Right lung (tissue), 5 donors: ENCODE data around the gene COG3. TPM values are rescaled to one million over a fixed set of nuclear protein-coding genes. Genes with fewer than 3 reads are reported as not detected.

Experiments used
- DNase-seq, 2 donors: peaks; one replicate each; pipeline ENCODE4 v3.0.0-alpha.2; 2013
- polyA plus RNA-seq, 5 donors: library from polyadenylated mRNA; unstranded; fragments of 120-200 nt; gene quantifications; one replicate each; pipeline versions ENCODE4 v1.2.1 to v1.2.3, GENCODE V29; 2013; ENCODE audit warnings: inconsistent platforms in 1 of 5, low replicate concordance in 1 of 5; ENCODE audit not compliant: insufficient read length in 5 of 5, insufficient read depth in 1 of 5

The COG3 gene
- polyA plus RNA-seq, 5 donors: 30.7 to 41.0 (median 35.6) TPM

DNA sequence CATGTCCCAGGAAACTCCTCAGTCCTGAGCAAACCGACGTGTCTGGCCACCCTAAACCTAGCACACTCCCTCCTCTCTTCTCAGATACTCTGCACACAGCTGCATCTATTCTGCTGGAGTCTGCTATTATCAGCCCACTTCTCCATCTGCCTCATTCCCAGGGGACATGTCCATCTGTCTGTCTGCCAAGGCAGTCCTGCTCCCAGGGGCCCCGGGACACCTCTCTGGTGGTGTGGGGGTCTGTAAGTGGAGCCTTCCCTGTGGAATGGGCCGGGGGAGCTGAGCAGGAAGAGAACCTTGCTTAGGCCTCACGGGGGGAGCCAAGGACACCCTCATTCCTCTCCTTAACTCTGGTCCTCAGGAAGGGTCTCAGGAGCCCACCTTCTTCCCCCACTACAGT, 78.1 kb downstream of the COG3 start:
- DNase-seq: no peak

- DNase-seq: no peak
Measured at GRCh38 chr13:45544520-45544919, 79.8 kb downstream of the COG3 start.

DNA sequence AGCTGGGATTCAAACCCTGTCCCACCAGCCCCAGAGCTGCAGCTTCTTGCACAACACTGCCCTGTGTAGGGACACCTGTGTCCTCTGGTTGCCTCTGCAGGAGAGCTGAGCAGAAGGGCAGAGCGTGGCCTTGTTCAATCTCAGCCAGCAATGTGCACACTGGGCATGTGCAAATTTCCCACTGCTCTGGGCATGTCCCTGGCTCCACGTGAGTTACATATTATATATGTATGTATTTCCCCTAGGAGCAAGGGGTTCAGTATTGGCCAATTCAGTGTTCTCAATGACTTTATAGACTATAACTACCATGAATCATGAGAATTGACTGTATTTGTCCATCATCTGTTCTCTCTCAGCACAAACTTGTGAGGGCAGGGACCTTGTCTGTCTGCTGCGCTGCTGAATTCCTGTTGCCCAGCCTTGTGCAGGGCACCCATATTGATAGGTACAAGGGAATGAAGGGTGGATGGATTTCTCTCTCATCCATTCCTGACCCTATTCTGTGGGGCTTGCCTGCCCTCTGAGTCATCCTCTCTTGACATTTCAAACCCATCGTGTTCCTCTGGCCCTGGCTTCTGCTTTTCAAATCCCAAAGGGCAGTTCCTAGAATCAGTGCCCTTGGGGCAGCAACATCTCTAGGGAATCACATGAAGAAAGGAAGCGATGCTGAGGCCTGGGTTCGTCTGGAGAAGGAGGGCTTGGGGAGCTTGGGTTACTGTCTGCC, 81.1 kb downstream of the COG3 start:
- DNase-seq: no peak

GRCh38 chr13:45546410-45546765, 81.6 kb downstream of the COG3 start:
- no peak for DNase-seq

- DNase-seq: no peak
Measured at GRCh38 chr13:45548281-45548680, 83.5 kb downstream of the COG3 start.

DNA sequence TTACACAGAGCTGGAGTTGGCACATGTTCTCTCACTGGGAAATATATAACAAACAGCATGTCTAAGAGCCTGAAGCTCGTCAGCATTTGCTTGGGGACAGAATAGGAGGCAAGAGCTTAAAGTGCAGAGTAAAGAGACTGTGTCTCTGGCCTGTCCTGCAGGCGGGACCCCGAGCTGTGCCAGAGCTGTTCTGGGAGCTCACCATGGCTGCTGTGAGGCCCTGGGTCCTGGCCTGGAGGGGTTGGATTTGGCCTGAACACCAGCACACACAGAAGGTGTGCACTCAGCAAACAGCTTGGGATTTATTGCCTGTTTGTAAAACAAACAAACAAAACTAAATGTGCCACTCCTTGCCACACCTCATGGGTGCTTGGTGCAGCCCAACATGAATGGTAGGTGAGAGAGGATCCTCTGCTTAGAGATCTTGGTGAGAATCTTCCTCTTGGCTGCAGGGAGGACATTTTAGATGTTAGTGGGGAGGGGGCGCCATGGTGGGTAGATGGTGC, 89.9 kb downstream of the COG3 start:
- no peak for DNase-seq

DNA sequence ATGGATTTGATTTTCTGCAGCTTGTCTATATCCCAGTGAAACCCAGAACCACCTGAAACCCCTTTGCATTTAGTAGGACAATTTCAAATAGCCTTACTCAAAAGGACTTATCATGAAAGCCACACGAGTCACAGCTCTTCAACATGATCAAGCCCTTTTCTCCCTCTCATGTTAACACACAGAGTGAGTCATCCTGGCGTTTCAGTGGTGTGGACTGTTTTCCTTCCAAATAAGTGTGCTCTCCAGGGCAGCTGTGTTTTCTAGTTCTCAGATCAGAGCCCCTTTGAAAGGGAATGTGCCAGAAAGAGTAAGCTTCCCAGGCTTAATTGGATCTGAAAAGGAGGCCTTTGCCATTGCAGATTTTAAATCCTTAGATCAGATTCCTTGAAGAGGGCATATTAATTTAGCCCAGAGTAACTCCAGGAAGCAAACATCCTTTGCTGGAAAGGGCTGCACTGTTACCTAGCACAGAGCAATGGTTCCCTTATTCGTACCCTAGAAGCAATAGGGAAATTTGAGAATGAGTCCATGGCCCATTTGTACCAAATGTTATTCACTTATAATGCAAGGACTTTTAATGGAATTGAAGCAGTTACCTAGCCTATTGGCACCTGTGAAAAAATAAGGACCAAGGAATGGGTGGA, 99.5 kb downstream of the COG3 start:
- DNase-seq: peak; percentile 10 to 14

DNA sequence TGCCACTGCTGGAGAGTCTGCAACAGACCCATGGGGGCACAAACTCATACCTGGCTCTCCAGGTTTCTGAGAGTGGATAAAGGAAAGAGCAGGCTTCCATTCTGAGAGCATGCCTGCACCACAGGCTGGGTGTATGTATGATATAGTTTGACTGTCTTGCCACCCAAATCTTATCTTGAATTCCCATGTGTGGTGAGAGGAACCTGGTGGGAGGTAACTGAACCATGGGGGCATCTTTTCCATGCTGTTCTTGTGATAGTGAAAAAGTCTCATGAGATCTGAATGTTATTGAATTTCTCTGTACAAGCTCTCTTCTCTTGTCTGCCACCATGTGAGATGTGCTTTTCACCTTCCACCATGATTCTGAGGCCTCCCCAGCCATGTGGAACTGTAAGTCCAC, 100.6 kb downstream of the COG3 start:
- no peak for DNase-seq

DNA sequence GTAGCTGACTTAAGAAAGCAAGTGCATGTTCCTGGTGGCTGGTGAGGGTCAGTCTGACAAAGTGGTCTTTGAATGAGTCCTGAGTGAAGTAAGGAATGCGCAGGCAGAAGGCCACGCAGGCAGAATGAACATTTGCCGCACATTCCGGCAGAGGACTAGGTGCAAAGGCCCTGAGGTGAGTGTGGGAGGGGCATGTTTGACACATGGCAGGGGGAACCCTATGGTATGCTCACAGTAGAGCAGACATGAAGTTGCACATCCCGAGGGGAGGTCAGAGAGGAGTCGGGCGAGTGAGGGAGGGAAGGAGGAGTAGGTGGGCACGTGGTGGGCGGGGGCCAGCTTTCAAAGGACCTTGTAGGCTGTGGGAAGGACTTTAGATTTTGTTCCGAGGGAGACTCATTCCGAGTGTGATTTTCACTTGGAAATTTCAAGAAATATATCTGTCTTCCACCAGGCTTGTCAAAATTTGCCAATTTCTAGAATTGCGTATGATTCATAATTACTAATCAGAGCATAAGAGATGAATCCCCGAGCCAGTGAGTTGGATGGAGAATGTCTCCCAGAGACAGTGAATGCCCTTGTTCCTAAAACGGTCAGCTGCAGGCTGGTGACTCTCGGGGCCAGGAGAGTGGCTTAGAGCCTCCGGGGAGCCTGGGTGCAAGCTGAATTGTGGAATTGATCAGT, 110.5 kb downstream of the COG3 start:
- DNase-seq: no peak

DNA sequence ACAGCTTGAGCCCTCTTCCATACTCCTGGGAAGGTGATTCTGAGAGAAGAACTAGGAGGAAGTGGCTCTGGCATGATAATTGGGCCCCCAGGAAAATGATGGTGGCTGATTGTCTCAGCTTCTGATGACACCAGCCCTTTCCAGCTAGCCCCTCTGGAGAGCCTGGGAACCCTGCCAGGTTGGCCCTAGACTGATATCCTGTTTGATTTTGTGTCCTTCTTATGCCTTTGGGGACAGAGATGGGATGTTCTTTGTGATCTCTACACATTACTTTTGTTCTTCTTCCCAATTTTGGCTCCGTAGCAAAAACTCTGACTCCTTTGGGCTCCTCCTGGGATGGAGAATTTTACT, 111.1 kb downstream of the COG3 start:
- no peak for DNase-seq

DNA sequence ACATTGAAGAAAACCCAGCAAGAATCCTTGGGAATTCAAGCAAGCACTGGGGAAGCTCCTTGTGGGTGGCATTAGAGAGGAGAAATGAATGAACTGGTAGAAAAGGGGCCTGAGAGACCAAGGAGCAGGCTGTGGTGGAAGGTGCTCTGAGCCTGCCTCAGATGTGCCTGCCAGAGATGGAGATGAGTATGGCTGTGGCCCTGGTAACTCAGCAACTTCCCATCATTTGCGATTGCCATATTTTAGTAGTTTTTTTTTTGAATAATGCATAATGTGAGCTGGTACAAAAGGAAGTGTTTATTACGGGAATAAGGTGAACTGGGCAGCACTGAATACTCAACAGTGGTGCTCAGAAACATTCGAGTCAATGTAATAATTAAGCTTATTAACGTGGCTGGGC, 111.7 kb downstream of the COG3 start:
- no peak for DNase-seq

- no peak for DNase-seq
Measured at GRCh38 chr13:45582408-45583076, 117.8 kb downstream of the COG3 start.

DNA sequence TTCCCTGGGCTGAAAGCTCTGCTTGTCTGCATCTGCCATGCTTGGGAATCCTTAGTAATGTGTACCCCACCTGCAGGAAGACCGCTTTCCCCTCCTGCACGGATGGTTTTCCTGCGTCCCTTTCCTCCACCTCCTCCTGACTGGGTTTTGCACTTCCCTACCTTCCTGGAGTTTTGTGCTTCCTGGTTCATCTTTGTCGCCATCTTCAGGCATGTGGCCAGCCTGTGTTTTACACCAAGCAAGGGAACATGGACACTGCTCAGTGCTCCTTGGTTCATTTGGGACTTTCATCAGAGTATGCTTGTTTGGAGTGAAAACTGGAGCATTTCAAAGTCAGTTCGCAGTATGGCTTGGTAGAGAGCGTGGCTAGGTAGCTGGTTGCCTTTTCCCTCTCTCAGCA, 120.1 kb downstream of the COG3 start:
- DNase-seq: no peak

Other genes starting within 250 kb of the COG3 start
- over 10,000 TPM in 1 of 5 donors, 1,000 to 10,000 TPM in 4; 7,824 to 10,165 (median 9,025) TPM for gene TPT1, start 123.8 kb upstream of the COG3 start, polyA plus RNA-seq
- 10 to 100 TPM; 13.5 to 21.1 (median 17.2) TPM for gene SLC25A30, start 46.6 kb upstream of the COG3 start, polyA plus RNA-seq
- gene ERICH6B, start 150.8 kb downstream of the COG3 start, polyA plus RNA-seq: 1 to 10 TPM; 2.5 to 3.6 (median 3.1) TPM
- not detected for gene CBY2, start 237.4 kb downstream of the COG3 start, polyA plus RNA-seq